ENCODE results near the gene FBXW8.

GRCh38 chr12:117006333-117006732, 95.6 kb downstream of the FBXW8 start:
- TF ChIP-seq, protein P1, sequence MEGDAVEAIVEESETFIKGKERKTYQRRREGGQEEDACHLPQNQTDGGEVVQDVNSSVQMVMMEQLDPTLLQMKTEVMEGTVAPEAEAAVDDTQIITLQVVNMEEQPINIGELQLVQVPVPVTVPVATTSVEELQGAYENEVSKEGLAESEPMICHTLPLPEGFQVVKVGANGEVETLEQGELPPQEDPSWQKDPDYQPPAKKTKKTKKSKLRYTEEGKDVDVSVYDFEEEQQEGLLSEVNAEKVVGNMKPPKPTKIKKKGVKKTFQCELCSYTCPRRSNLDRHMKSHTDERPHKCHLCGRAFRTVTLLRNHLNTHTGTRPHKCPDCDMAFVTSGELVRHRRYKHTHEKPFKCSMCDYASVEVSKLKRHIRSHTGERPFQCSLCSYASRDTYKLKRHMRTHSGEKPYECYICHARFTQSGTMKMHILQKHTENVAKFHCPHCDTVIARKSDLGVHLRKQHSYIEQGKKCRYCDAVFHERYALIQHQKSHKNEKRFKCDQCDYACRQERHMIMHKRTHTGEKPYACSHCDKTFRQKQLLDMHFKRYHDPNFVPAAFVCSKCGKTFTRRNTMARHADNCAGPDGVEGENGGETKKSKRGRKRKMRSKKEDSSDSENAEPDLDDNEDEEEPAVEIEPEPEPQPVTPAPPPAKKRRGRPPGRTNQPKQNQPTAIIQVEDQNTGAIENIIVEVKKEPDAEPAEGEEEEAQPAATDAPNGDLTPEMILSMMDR (IDR thresholded peaks at IDR 0.05 in 4 of 5, conservative IDR thresholded peaks at IDR 0.05 in 1 of 5), result no peak
- TF ChIP-seq POLR2A (IDR thresholded peaks at IDR 0.05), result no peak
